Measurements from ENCODE around the gene SDC1. TPM values are rescaled to one million over a fixed set of nuclear protein-coding genes. Genes with fewer than 3 reads are reported as not detected.

SDC1 gene
- total and polyA plus RNA-seq, 9 donors: 0.62 to 9.1 (median 3.8) TPM

DNA sequence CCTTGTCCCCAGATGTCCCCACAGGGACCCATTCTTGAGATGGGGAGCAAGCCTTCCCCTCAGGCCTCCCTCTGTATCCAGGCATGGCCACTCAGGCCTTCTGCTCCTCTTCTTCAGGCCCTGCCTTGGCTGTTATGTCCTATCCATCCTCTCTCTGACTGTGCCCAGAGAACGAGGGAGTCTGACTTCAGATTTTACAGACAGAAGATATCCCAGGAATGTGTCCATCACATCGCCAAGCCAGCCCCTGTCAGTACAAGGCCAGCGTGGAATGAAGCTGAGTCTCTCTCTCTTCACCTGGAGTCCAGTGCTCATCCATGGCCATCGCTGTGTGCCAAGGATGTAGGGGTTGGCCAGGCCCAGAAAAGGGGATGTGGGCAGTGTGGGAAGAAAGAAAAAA, 57.6 kb downstream of the SDC1 start:
- no peak overlapping the region for H3K4me3 ChIP-seq
- intact Hi-C loops (cut with DNase I): no loop called here
- no peak overlapping the region for H3K27ac ChIP-seq
- TF ChIP-seq EP300 (IDR thresholded peaks at IDR 0.05): no peak
- H3K27me3 ChIP-seq: no peaks in the 10 kb centered on the region
- H3K9me3 ChIP-seq: no peaks in the 10 kb centered on the region
- no peaks in the 10 kb centered on the region for H3K36me3 ChIP-seq
- H3K4me1 ChIP-seq (ENCODE audit: insufficient read depth): no peaks in the 10 kb centered on the region
- 72 to 77% (median 74%) methylated on average over 4 of the region's 4 CpGs for WGBS, 3 donors
- DNase-seq: no peak

DNA sequence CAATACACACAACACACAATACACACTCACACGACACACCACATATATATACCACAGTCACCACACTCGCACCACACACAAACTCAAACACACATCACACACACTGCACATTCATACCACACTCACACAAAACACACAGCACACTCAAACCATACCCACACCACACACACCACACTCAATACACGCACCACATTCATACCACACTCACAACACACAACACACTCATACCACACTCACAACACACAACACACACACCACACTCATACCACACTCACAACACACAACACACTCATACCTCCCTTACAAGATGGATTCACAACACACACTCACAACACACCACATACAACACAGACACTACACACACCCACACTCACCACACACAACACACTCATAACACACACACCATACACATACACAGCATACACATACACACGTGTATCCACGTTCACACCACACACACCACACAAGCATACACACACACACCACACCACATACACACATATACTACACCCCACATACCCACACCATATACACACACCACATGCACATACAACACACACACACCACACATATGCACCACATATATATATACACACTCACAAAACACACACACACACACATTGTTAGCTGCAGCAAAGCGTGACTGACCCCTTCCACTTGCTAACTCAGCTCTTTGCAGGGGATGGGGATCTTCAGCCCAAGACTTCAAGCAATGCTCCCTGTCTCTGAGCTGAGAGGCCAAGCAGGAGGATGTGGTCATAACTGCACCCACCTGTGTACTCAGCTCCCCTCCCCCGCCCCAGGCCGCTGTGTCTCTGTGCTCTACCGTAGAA, 59.0 kb downstream of the SDC1 start:
- Histone ChIP-seq H3K27ac (no peak overlapping the region), H3K27me3 (no peaks in the 10 kb centered on the region), H3K9me3 (no peaks in the 10 kb centered on the region), H3K36me3 (no peaks in the 10 kb centered on the region), H3K4me1 (ENCODE audit: insufficient read depth) (no peaks in the 10 kb centered on the region), H3K4me3 (no peak overlapping the region)
- intact Hi-C loops (cut with DNase I): no loop called here
- TF ChIP-seq EP300 (IDR thresholded peaks at IDR 0.05) (no peak), POLR2A (IDR thresholded peaks at IDR 0.05) (no peak)
- TF ChIP-seq, protein P1, sequence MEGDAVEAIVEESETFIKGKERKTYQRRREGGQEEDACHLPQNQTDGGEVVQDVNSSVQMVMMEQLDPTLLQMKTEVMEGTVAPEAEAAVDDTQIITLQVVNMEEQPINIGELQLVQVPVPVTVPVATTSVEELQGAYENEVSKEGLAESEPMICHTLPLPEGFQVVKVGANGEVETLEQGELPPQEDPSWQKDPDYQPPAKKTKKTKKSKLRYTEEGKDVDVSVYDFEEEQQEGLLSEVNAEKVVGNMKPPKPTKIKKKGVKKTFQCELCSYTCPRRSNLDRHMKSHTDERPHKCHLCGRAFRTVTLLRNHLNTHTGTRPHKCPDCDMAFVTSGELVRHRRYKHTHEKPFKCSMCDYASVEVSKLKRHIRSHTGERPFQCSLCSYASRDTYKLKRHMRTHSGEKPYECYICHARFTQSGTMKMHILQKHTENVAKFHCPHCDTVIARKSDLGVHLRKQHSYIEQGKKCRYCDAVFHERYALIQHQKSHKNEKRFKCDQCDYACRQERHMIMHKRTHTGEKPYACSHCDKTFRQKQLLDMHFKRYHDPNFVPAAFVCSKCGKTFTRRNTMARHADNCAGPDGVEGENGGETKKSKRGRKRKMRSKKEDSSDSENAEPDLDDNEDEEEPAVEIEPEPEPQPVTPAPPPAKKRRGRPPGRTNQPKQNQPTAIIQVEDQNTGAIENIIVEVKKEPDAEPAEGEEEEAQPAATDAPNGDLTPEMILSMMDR (IDR thresholded peaks at IDR 0.05): no peak
- no peak for DNase-seq
- WGBS, 3 donors: 79 to 85% (median 79%) methylated on average over 9 of the region's 9 CpGs

DNA sequence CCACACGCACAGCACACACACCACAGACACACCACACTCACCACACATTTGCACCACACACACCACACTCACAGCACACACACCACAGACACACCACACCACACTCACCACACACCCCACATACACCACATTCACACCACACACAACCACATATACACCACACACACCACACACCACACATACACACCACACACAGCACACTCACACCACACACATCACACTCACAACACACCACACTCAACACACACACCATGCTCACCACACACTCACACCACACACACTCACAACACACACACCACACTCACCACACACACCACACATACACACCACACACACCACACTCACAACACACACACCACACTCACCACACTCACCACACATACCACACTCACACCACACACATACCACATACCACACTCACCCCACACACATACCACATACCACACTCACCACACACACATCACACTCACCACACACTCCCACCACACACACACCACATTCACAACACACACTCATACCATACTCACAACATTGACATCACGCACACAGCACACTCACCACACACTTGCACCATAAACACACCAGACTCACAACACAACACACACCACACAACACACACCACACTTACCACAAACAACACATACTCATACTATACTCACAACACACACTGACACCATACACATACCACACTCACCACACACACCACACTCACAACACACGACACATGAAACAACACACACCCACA, 60.0 kb downstream of the SDC1 start:
- H3K27ac ChIP-seq: no peak overlapping the region
- intact Hi-C loops (cut with DNase I): no loop called here
- TF ChIP-seq, protein P1 (IDR thresholded peaks at IDR 0.05): no peak
- TF ChIP-seq POLR2A (IDR thresholded peaks at IDR 0.05): no peak
- TF ChIP-seq EP300 (IDR thresholded peaks at IDR 0.05): no peak
- DNase-seq: no peak
- 87 to 90% (median 89%) methylated on average over 3 of the region's 3 CpGs for WGBS, 3 donors
- no peaks in the 10 kb centered on the region for H3K9me3 ChIP-seq
- H3K36me3 ChIP-seq: no peaks in the 10 kb centered on the region
- no peaks in the 10 kb centered on the region for H3K27me3 ChIP-seq
- no peak overlapping the region for H3K4me3 ChIP-seq
- H3K4me1 ChIP-seq (ENCODE audit: insufficient read depth): no peaks in the 10 kb centered on the region

DNA sequence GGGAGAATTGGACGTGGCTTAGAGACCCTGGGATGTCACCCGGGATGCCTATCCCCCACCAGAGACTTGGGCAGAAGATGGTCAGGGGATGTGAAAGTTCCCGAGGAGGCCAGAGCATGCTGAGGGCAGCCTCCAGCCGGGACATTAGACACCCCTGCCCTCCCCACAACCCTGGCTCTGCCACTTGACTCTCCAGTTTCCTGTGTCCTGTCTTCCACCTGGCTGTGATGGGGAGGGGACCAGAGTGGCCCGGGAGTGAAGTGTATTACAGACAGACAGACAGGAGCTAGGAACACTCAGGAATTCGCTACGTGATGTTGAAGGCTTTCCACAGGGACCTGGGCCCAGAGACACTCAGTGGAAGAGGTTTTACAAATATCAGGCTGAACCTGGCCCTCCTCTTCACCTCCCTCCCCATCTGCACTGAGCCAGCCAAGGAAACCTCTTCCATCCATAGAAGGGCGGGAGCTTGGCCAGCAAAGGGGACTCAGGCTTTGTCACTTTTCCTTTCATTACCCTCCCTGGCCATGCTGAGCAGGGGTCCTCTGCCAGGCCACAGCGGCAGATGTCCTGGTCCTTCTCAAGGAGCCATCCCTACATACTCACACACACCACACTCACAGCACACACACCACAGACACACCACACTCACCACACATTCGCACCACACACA, 60.7 kb downstream of the SDC1 start:
- Histone ChIP-seq H3K36me3 (no peaks in the 10 kb centered on the region), H3K9me3 (no peaks in the 10 kb centered on the region), H3K4me1 (ENCODE audit: insufficient read depth) (no peaks in the 10 kb centered on the region), H3K27ac (no peak overlapping the region), H3K27me3 (no peaks in the 10 kb centered on the region), H3K4me3 (no peak overlapping the region)
- TF ChIP-seq POLR2A (IDR thresholded peaks at IDR 0.05): no peak
- TF ChIP-seq, protein P1 (IDR thresholded peaks at IDR 0.05): no peak
- TF ChIP-seq EP300 (IDR thresholded peaks at IDR 0.05): no peak
- WGBS, 3 donors: 69 to 78% (median 71%) methylated on average over 10 of the region's 10 CpGs
- no peak for DNase-seq
- intact Hi-C loops (cut with DNase I): no loop called here

Data from ovary (tissue), 9 donors.